ENCODE measurements around the gene SPATA3. TPM values are rescaled to one million over a fixed set of nuclear protein-coding genes. Genes with fewer than 3 reads are reported as not detected.

Gene SPATA3
- total RNA-seq, 1 donor from 2014 or later: not detected

GRCh38 chr2:231038483-231039293, 42.8 kb downstream of the SPATA3 start:
- Histone ChIP-seq H3K4me1 (peaks cover 0 to 3% of the 10 kb centered on the region in 2 donors), H3K4me3 (peak overlapping the region; percentile 16 to 47), H3K27me3 (peaks cover 3% of the 10 kb centered on the region), H3K36me3 (no peaks in the 10 kb centered on the region), H3K9me3 (no peaks in the 10 kb centered on the region), H3K27ac (no peak overlapping the region)
- intact Hi-C loops (cut with DNase I): no loop called here
- TF ChIP-seq CTCF (IDR thresholded peaks at IDR 0.05): no peak
- no peak for DNase-seq (ENCODE audit: low spot score in 2 of 2)

GRCh38 chr2:231039294-231039664, 43.4 kb downstream of the SPATA3 start:
- DNase-seq (ENCODE audit: low spot score in 2 of 2): no peak
- Histone ChIP-seq H3K9me3 (no peaks in the 10 kb centered on the region), H3K27ac (no peak overlapping the region), H3K27me3 (peaks cover 3% of the 10 kb centered on the region), H3K4me1 (peaks cover 0 to 3% of the 10 kb centered on the region in 2 donors), H3K4me3 (no peak overlapping the region), H3K36me3 (no peaks in the 10 kb centered on the region)
- intact Hi-C loops (cut with DNase I): no loop called here
- no peak for TF ChIP-seq CTCF (IDR thresholded peaks at IDR 0.05)

GRCh38 chr2:231039821-231040364, 44.0 kb downstream of the SPATA3 start:
- Histone ChIP-seq H3K27me3 (peaks cover 3% of the 10 kb centered on the region), H3K4me1 (peaks cover 0 to 3% of the 10 kb centered on the region in 2 donors), H3K27ac (no peak overlapping the region), H3K4me3 (no peak overlapping the region), H3K36me3 (no peaks in the 10 kb centered on the region), H3K9me3 (no peaks in the 10 kb centered on the region)
- no peak for TF ChIP-seq CTCF (IDR thresholded peaks at IDR 0.05)
- no peak for DNase-seq (ENCODE audit: low spot score in 2 of 2)
- intact Hi-C loops (cut with DNase I): no loop called here

DNA sequence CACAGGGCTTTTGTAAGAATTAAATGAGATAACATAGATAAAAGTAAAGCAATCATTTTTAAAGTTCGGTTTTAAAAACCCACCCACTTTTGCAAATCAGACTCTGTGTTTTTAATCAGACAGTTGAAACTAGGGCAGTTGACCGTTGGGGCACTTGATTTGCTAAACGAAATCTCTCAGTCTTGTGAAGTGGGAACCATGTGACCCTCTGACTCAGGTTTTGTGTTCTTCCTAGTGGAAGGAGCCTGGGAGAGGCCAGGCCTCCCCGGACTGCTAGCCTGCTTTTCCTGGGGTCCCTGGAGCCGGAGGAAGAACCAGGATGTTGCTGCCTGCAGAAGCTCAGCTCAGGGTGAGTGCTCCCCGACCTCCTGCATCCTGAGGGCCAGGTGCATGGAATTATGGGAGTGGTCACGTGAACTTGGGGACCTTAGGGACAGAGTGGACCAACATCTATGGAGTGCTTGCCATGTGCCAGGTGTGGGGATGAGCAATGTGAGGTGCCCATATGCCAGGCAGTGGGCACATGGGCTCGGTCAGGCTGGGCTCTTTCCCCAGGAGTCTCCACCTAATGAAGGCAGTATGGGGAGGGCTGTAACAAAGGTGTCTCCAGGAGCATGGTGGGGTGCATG, 45.3 kb downstream of the SPATA3 start:
- Histone ChIP-seq H3K4me3 (no peak overlapping the region), H3K36me3 (no peaks in the 10 kb centered on the region), H3K9me3 (no peaks in the 10 kb centered on the region), H3K27ac (no peak overlapping the region), H3K27me3 (peaks cover 3% of the 10 kb centered on the region), H3K4me1 (peaks cover 0 to 3% of the 10 kb centered on the region in 2 donors)
- intact Hi-C loops (cut with DNase I): no loop called here
- no peak for TF ChIP-seq CTCF (IDR thresholded peaks at IDR 0.05)
- no peak for DNase-seq (ENCODE audit: low spot score in 2 of 2)

DNA sequence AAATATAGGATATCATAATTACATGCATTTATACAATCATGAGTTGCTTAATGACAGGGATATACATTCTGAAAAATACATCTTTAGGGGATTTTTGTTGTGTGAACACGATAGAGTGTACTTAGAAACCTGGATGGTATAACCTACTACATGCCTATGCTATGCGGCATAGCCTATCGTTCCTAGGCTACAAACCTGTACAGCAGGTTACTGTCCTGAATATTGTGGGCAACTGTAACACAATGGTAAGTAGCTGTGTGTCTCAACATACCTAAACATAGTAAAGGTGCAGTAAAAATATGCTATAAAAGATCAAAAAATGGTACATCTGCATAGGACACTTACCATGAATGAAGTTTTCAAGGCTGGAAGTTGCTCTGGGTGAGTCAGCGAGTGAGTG, 47.9 kb downstream of the SPATA3 start:
- Histone ChIP-seq H3K27me3 (no peaks in the 10 kb centered on the region), H3K27ac (no peak overlapping the region), H3K4me3 (no peak overlapping the region), H3K4me1 (no peaks in the 10 kb centered on the region), H3K36me3 (no peaks in the 10 kb centered on the region), H3K9me3 (no peaks in the 10 kb centered on the region)
- intact Hi-C loops (cut with DNase I): no loop called here
- no peak for TF ChIP-seq CTCF (IDR thresholded peaks at IDR 0.05)
- no peak for DNase-seq (ENCODE audit: low spot score in 2 of 2)

All from ascending aorta (tissue), 2 donors.